Measurements from ENCODE around the gene UQCR11.

The UQCR11 gene

DNA sequence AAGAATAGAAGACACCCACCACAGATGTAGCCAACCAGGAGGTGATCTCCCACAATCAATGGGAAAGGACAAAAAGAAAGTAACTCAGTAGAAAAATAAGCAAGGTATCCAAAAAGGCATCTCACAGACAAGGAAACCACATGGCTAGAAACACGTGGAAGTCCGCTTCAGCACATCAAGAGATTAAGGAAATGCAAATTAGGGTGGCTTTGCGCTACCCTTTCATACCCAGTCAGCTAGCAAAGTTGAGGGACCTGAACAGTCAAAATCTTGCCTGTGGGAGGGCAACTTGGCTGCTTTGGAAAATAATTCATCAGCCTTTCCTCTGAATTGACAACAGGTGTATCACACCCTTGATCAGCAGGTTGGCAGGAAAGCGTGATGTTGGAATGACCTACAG, 11.6 kb upstream of the UQCR11 start:
- no peak for DNase-seq (ENCODE audit: low read depth in 2 of 2)

DNA sequence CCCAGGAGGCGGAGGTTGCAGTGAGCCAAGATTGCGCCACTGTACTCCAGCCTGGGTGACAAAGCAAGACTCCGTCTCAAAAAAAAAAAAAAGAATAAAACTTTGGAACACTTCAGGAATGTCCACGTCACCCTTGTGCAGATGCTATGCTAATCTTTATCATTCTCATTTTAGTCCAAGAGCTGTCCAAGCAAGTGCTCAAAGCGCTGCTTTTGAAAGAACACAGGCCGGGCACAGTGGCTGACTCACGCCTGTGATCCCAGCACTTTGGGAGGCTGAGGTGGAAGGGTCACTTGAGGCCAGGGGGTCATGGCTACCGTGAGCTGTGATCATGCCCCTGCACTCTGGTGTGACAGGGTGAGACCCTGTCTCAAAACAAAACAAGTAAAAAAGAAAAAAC, 11.1 kb upstream of the UQCR11 start:
- DNase-seq (ENCODE audit: low read depth in 2 of 2) = no peak

DNA sequence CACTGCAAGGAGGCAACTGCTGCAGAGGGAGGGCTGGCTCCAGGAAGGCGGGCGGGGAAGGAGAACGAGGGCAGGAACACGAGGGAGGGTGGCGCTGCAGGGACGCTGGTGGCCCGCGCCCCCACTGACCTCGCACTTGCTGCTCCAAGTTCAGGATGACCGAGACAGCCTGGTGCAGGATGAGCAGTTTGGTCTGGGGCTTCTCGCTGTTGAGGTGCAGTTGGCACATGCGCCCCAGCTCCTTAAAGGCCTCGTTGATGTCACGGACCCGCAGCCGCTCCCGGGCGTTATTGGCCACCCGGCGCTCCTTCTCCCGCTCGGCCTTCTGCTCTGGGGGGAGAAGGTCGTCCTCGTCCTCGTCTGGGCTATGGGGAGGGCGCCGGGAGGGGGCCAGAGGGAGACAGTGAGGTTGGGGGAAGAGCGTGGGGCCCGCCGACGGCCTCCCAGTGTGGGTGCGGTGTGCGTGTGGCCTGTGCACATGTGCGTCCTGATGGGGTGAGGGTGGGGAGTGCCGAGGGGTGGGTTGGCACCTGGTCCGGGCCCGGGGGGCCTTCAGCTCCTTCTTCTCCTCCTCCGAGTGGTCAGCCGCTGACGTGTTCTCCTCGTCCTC, 10.0 kb upstream of the UQCR11 start:
- DNase-seq (ENCODE audit: low read depth in 2 of 2) = no peak

DNA sequence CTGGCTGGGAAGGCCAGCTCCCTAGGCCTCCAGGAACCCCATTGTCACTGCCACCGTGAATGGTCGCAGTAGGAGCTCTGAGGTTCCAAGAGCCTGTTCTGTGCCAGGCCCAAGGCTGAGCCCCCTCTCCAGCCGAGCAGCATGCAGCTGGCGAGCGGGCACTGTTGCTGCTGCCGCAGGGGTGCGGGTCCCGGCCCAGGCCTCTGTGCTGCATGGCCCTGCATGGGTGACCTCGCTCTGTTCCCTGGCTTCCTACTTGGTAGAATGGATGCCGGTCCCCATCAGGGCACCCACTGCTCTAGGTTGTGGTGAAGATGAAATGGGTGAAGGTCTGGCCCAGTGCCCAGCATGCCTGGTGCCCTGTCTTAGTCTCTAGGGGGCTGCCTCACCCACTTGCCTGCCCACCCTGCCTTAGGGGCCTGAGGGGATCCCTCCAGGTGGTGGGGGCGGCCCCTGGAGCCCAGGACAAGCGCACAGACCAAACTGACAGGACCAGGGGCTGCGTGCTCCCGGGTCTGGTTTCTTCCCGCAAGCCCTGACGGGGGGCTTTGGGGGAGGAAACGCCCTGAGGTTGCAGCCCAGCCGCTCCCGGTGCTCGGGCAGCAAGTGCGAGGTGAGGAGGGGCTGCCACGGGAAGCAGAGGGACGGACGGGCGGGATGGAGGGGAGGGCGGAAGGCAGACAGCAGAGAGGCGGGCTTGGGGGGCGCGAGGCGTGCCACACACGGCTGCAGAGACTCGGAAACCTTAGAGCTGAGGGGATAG, 8.7 kb upstream of the UQCR11 start:
- DNase-seq (ENCODE audit: low read depth in 2 of 2) = no peak

DNA sequence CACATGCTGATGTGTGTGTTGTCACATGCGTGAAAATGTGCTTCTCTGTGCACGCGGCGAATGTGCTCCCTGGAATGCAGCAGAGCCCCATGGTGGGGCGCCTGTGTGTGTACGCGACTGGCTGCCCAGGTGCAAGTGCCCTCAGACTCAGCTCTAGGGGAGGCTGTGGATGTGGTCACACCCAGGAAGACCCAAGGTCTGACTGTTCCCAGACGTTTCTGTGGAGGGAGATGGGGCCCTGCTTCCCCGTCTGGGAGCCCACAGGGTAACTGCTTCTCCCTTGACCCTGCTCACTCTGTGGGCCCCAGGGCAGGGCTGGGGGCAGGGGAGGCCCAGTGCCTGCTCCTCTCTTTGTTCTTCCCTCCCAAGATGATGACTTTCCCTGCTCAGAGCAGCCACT, 7.9 kb upstream of the UQCR11 start:
- no peak for DNase-seq (ENCODE audit: low read depth in 2 of 2)

DNA sequence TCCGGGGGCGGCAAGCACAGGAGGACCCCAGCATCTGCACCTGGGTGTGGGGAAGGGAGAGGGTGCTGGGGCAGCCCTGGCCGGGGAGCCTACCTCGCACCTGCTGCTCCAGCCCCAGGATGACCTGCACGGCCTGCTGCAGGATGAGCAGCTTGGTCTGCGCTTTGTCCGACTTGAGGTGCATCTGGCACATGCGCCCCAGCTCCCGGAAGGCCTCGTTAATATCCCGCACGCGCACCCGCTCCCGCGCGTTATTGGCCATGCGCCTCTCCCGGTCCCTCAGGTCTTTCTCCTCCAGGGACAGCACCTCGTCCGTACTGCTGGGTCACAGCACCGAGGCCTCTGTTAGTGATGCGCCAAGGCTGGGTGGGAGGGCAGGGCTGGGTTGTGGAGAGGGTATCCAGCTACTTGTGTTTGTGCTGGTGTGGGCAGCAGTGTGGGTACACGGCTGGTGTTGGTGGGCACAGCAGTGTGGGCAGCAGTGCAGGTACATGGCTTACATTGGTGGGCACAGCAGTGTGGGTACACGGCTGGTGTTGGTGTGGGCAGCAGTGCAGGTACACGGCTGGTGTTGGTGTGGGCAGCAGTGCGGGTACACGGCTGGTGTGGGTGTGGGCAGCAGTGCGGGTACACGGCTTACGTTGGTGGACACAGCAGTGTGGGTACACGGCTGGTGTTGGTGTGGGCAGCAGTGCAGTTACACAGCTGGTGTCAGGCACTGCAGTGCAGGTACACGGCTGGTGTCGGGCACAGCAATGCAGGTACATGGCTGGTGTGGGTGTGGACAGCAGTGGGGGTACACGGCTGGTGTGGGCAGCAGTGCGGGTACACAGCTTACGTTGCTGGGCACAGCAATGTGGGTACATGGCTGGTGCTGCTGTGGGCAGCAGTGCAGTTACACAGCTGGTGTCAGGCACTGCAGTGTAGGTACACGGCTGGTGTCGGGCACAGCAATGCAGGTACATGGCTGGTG, 7.1 kb upstream of the UQCR11 start:
- no peak for DNase-seq (ENCODE audit: low read depth in 2 of 2)

DNA sequence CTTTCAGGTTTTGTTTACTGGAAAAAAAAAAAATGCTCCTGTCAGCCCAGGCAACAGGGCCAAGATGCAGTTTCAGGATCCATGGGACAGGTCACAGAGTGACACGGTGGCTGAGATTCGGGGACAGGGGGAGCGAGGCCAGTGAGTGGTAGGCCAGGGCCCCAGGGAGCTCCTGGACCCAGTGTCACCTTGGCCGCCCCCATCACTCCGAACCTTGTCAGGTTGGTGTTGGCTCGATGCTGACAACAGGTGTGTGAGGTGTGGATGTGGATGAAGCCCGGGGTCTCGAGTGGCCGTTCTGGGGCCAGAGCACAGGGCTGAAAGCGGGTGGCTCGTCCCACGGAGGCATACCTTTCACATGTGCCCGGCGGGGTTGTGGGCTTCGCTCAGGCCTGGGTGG, 6.1 kb upstream of the UQCR11 start:
- no peak for DNase-seq (ENCODE audit: low read depth in 2 of 2)

DNA sequence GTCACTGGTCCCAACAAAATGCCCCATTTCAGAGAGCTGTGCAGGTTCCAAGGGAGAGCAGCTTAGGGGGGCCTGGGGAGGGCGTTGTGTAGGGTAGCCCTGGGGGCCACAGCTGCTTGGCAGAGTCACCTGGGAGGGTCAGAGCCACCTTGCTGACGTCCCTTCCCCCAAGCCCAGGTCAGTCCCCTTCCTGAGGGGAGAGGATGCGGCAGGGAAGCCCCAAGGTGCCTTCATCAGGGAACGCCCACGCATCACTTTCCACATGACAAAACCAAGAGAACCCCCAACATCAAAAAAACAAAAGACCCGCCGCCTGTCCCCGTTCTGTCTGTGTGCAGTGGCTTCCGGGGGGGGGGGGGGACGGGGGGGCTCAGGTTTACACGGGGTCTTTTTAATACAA, 5.3 kb upstream of the UQCR11 start:
- no peak for DNase-seq (ENCODE audit: low read depth in 2 of 2)

DNA sequence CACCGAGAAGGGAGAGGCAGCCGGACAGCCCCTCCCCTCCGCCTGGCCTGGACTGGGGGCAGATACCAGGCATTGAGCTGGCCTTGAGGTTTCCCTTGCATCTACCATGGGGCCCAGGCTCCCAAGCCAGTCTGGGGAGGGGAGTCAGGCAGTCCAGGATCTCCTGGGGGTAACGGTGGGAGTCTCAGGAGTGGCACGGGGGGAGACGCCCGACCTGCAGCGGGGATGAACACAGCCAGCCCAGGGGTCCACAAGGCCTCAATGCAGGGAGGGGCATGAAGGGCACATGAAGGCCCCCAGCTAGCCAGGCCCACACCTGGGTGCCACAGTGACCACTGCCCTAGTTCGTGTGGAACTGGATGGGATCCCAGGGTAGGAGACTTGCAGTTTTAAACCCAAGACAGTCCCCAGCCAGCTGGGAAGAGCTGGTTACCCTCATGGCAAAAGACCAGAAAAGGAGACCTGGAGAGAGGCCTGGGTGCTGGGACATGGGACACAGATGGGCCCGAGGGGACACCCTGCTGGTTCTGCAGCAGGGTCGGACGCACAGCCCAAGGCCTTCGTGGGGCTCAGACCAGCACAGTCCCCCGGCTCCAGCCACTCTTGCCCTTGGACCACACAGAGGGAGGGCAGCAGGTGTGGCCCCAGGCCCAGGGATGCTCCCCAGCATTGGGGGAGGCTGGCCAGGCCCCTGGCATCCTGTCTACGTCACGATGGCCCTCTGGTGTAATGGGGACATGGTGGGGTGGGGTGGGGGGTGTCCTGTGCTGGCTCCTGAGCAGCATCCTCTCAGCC, 4.6 kb upstream of the UQCR11 start:
- DNase-seq (ENCODE audit: low read depth in 2 of 2) = no peak

DNA sequence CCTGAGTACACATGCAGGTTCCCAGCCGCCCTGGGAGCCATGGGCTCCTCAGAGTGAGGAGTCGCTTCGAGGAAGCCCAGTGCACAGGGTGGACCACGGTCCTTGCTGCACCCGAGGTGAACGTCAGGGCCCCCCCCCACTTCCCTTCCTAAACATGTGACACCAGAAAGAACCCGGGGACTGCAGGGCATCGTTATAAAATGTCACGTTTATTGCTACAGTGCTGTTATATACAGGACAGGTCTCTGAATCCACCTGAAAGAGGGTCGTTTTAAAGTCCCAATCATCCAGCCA, 3.8 kb upstream of the UQCR11 start:
- DNase-seq (ENCODE audit: low read depth in 2 of 2) = no peak

DNA sequence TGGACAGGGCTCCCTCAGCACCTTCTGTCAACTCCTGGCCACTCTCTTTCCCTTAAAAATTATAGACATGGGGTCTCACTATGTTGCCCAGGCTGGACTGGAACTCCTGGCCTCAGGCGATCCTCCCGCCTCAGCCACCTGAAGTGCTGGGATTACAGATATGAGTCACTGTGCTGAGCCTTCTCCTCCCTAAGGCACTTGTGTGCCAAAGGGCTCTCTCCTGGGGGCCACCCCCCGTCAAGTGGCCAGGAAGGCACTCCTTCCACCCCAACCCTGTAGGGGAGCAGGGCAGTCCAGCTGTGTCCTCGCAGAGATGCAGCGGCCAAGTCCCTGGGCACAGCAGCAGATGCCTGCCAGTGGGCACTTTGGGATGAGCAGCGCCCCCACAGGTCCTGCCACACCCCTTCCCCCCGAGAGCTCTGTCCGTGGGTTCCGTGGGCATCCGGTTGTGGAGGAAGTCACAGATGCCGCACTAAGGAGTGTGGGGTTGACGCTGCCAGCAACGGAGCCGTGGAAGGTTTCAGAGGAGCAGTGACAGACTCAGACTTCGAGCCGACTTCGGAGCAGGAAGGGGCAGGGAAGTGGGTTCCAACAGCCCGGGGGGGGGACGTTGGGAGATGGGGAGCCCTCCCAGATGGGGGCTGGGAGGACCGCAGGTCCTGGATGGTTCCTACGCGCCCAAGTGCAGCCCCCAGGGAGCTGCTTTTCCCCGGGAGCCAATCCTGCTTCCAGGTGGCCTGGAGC, 3.3 kb upstream of the UQCR11 start:
- DNase-seq (ENCODE audit: low read depth in 2 of 2) = no peak

DNA sequence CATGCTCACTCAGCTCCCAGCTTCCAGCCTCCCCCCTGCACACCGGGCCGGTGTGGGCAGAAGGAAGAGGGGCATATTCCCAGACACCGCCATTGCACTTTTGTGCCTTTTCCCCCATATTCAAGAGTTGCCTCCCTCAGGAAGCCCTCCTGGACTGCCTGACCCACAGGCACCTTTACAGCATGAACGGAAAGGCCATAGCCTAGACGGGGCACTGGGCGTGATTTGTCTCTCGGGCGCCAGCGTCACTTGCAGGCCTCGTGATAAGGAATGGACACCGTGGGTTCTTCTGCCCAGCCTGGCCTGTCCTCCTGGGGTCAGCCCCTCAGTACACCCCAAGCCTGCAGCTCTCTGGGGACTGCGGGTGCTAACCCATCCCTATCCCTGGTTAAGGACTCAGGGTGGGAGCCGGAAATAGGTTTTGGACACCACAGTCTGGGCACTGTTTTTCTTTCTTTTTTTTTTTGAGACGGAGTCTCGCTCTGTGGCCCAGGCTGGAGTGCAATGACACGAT, 933 bp upstream of the UQCR11 start:
- no peak for DNase-seq (ENCODE audit: low read depth in 2 of 2)

DNA sequence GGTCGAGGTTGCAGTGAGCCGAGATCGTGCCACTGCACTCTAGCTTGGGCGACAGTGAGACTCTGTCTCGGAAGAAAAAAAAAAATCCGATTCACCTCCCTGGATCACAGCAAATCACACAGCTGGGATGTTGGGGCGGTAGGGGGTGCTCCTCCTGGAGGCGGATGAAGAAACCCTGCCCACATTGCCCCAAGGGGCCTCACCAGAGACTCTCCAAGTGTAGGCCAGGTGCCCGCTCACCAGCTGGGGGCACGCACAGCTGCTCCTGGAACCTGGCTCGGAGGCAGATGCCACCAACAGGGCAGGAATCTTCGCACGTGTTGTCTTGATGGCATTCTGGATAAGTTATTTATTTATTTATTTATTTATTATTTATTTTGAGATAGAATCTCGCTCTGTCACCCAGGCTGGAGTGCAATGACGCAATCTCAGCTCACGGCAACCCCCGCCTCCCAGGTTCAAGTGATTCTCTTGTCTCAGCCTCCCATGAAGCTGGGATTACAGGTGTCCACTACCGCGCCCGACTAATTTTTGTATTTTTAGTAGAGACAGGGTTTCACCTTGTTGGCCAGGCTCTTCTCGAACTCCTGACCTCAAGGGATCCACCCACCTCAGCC, 3.1 kb downstream of the UQCR11 start:
- DNase-seq (ENCODE audit: low read depth in 2 of 2) = no peak

DNA sequence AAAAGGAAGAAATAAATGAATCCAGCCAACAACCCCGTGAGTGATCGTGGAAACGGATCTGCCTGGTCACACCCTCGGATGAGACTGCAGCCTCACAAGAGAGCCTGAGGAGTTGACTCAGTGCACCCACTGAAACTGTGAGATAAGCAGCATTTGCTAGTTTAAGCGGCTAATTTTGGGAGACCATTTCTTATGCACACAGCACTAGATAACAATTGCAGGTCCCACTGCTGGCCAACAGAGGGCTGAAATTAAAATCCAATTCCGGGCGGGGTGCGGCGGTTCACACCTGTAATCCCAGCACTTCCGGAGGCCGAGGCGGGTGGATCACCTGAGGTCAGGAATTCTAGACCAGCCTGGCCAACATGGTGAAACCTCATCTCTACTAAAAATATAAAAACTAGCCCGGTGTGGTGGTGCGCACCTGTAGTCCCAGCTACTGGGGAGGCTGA, 3.6 kb downstream of the UQCR11 start:
- no peak for DNase-seq (ENCODE audit: low read depth in 2 of 2)

DNA sequence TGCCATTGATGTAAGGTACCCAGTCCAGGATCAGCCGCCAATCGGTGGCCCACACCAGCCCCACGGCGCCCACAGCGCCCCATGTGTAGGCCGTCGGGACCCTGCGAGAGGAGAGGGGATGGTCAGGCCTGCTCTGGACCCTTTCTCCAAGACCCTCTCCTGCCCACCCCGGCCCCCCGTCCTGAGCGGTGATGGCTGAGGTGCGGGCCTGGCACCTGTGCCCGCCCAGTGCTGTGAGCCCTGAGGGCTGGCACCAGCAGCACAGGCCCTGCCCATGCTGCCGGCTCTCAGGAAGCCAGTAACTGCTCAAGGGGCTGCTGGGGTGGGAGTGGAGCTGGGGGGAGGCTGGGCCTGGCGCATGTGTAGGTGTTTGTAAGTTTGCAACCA, 5.8 kb downstream of the UQCR11 start:
- DNase-seq (ENCODE audit: low read depth in 2 of 2) = no peak

DNA sequence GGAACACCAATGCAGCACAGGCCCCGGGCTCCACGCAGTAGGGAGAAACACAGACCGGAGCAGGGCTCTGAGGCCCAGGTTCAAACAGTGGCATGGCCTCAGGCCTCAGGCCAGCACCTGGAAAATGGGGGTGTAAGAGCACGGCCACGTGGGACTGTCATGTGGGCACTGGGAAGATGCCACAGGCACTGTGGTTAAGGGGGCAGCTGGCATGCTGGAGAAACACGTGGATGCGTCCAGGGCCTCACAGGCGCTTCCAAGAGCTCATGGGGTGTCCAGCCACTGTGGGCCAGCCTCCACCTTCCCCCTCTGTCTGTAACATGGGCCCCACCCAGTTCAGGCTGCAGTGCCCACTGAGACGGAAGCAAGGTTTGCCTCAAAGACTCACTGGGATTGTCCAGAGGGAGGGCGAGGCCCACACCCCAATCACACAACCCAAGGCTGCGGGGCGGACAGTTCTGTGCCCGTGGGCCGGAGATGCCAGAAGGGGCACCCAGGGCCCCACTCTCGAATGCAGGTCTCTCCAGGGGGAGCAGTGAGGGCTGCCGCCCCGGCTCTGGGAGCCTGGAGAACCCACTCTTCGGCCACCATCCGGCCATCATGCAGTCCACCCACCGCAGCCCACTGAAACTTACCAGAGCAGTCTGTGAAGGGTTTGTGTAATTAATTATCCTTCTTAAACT, 6.3 kb downstream of the UQCR11 start:
- DNase-seq (ENCODE audit: low read depth in 2 of 2) = no peak

DNA sequence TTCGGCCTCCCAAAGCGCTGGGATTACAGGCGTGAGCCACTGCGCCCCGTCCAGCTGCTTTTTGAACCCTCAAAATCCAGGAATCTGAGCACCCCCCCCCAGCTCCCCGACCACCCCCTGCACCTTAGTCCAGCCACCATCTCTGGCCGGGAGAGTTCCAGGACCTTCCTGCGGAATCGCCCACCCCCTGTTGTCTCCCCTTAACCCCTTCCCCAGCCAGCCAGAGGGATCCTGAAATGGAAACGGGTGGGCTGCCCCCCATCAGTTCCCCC, 11.8 kb downstream of the UQCR11 start:
- no peak for DNase-seq (ENCODE audit: low read depth in 2 of 2)

DNA sequence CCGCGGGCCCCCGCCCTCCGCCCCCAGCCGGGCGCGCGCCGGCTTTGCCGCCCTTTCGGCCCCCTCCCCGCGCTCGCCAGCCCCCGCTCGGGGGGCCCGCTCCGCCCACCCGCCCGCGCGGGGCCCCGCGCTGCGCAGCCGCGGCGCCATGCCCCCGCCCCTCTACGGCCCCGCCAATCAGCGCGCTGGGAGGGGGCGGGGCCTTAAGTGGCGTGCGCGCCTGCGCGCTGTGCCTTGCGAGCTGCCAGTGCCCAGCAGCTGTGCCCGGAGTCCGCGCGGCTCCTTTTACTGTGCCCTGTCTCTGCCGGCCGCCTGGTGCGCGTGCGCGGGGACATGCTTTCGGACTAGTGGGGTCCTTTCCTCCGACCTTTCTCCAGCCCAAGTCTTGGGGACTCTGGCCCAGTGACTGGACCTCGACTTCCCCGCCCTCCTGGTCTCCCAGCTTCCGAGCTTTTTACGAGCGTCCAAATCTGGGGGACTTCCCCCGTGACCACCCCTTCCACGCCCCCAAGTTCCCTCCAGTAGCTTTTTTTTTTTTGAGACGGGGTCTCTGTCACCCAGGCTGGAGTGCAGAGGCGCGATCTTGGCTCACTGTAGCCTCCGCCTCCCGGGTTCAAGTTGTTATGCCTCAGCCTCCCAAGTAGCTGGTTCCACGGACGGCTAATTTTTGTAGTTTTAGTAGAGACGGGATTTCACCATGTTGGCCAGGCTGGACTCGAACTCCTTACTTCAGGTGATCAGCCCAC, 12.3 kb downstream of the UQCR11 start, which contains the start of gene MBD3:
Gene MBD3 (minus strand): TSS at position 111 of the 746 bp plus-strand sequence. CDS start 234 bp downstream, outside the sequence.
- peak; percentile 79 to 82 for DNase-seq (ENCODE audit: low read depth in 2 of 2)

DNA sequence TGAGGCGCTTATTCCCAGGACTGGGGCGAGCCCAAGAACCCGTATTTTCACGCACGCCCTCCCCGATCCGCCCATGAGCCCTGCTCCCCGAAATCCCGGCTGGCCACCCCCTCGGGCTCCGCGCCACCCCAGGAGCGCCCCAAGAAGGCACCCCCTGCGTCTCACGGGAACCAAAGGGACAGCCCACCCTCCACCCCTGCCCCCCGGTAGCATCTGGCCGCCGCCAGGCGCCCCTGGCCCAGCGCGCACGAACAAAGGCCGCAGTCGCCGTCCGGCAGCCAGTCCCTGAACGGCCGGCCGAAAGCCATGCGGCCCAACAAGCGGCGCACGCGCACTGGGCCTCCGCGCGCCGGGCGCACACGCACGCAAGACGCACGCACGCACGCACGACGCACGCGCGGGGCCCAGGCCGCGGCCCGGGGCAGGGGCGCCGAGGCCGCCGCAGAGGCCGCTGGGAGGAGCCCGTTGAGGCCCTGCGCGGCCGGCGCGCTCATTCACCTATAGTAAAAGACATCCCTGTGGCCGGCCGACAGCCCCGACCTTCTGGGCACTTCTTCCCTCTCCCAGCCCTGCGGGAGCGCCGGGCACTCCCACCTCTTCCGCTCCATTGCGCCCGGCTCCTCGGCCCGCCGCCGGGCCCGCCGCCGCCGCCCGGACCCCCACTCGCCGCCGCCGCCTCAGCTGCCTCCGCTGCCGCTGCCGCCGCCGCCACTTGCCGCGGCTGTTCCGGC, 13.1 kb downstream of the UQCR11 start:
- DNase-seq (ENCODE audit: low read depth in 2 of 2) = peak; percentile 71 to 76

Measured in fibroblast of skin of left quadriceps (primary cell).